Nephron progenitor cell (in vitro differentiated cells): Measurements from ENCODE around the gene RANBP9.

Experiments
- DNase-seq: peaks from one replicate; pipeline ENCODE4 v3.0.0; 2021
- H3K27ac Mint-ChIP-seq: 2 replicates; pipeline ENCODE4 v1.8.0; 2021; ENCODE audit warnings: mild to moderate bottlenecking, moderate library complexity, mixed read lengths
- H3K27me3 Mint-ChIP-seq: 2 replicates; pipeline ENCODE4 v1.8.0; 2021; ENCODE audit warnings: mild to moderate bottlenecking, low read depth, mixed read lengths; ENCODE audit not compliant: poor library complexity
- H3K36me3 Mint-ChIP-seq: 2 replicates; pipeline ENCODE4 v1.8.0; 2021; ENCODE audit warnings: low read depth, mixed read lengths
- H3K4me1 Mint-ChIP-seq: 2 replicates; pipeline ENCODE4 v1.8.0; 2021; ENCODE audit warnings: mixed read lengths
- H3K4me3 Mint-ChIP-seq: 2 replicates; pipeline ENCODE4 v1.8.0; 2021; ENCODE audit warnings: mild to moderate bottlenecking, moderate library complexity, mixed read lengths
- H3K9me3 Mint-ChIP-seq: 2 replicates; pipeline ENCODE4 v1.8.0; 2021; ENCODE audit warnings: mild to moderate bottlenecking, moderate library complexity, mixed read lengths
- TF ChIP-seq, protein P1 (sequence below): fragments of 200-600 bp; sonication (generic); IDR thresholded peaks from 2 replicates; pipeline ENCODE4 v1.5.0; 2021; ENCODE audit warnings: antibody characterized with exemption

Gene RANBP9

DNA sequence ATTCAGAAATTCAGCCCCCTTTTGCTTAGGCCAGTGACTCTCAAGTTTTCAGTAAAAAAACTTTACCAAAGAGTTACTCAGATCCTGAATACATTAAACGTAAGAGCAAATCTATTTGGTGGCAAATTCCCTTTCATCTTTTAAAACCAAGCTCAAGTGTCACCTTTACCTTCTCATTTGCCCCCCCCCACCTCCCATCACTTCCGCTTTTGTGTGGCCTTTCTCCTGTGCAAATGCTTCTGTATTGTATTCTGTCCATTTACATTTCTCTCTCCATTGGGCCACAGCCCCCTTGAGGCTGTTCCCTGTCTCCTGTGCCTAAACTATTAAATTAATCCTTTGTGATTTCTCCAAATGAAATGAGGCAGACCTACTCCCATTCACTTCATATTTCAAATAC is 94.6 kb downstream of the RANBP9 start:
- H3K9me3 Mint-ChIP-seq = no peaks in the 10 kb centered on the region
- no peak overlapping the region for H3K27ac Mint-ChIP-seq
- TF ChIP-seq, protein P1, sequence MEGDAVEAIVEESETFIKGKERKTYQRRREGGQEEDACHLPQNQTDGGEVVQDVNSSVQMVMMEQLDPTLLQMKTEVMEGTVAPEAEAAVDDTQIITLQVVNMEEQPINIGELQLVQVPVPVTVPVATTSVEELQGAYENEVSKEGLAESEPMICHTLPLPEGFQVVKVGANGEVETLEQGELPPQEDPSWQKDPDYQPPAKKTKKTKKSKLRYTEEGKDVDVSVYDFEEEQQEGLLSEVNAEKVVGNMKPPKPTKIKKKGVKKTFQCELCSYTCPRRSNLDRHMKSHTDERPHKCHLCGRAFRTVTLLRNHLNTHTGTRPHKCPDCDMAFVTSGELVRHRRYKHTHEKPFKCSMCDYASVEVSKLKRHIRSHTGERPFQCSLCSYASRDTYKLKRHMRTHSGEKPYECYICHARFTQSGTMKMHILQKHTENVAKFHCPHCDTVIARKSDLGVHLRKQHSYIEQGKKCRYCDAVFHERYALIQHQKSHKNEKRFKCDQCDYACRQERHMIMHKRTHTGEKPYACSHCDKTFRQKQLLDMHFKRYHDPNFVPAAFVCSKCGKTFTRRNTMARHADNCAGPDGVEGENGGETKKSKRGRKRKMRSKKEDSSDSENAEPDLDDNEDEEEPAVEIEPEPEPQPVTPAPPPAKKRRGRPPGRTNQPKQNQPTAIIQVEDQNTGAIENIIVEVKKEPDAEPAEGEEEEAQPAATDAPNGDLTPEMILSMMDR = no peak
- no peak for DNase-seq
- peak overlapping the region; percentile 99 for H3K4me3 Mint-ChIP-seq
- H3K27me3 Mint-ChIP-seq = no peaks in the 10 kb centered on the region
- H3K4me1 Mint-ChIP-seq = peaks cover 42% of the 10 kb centered on the region
- H3K36me3 Mint-ChIP-seq = peaks cover 44% of the 10 kb centered on the region

DNA sequence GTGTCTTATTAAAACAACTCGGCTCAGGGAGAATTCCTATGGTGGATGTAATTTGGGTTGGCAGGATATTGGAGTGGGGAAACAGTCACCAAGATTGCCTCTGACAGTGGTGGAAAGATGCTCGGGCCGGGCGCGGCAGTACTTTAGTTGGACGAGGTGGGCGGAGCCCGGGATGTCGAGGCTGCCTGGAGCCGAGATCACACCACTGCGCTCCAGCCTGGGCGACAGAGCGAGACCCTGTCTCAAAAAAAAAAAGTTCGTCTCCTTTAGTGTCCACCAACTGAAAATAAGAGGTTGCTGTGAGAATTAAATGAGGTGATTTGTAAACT is 95.9 kb downstream of the RANBP9 start:
- H3K36me3 Mint-ChIP-seq = peaks cover 41% of the 10 kb centered on the region
- no peaks in the 10 kb centered on the region for H3K27me3 Mint-ChIP-seq
- H3K4me3 Mint-ChIP-seq = peak overlapping the region; percentile 99
- DNase-seq = peak; percentile 71
- TF ChIP-seq, protein P1 = no peak
- no peaks in the 10 kb centered on the region for H3K9me3 Mint-ChIP-seq
- H3K27ac Mint-ChIP-seq = peak overlapping the region; percentile 98
- H3K4me1 Mint-ChIP-seq = peaks cover 42% of the 10 kb centered on the region

DNA sequence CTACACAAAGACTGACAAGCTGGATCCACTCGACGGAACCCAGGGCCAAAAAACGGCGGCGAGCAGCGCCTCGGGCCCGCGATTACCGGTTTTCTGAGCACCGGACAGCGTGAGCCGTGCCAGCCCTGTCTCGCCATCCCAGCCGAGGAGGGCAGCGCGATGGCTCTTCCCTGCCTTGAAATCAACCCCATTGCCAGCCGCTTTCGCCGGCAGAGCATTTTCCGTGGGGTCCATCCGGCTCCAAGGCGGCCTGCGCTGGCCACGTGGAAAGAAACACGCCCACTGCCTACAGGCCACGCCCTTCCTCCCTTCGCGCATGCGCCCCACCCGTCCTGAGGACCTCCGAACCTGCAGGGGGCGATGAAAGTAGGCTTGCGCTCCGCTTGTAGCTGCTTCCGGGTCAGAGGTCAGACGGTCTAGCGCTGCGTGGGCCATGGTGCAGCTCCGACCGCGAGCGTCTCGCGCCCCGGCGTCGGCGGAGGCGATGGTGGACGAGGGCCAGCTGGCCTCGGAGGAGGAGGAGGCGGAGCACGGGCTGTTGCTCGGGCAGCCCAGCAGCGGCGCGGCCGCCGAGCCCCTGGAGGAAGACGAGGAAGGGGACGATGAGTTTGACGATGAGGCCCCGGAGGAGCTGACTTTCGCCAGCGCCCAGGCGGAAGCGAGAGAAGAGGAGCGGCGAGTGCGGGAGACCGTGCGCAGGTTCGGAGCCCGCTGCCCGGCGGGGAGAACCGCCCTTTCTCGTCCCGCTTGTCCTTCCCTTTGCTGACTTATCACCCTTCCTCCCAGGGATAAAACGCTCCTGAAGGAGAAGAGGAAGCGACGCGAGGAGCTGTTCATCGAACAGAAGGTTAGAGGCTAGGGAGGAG is 96.5 kb downstream of the RANBP9 start, which contains the start of gene NOL7:
NOL7 (plus strand) TSS at position 410 of the 866 bp plus-strand sequence; CDS start at position 434, 24 bp downstream.
- Mint-ChIP-seq H3K27me3 (peaks cover 3% of the 10 kb centered on the region), H3K36me3 (peaks cover 35% of the 10 kb centered on the region), H3K4me1 (peaks cover 42% of the 10 kb centered on the region), H3K4me3 (peak within 1 kb of the TSS; percentile 99), H3K27ac (peak within 1 kb of the TSS; percentile 98), H3K9me3 (no peaks in the 10 kb centered on the region)
- TF ChIP-seq, protein P1 = peak; percentile 87
- peak; percentile 99 for DNase-seq

DNA sequence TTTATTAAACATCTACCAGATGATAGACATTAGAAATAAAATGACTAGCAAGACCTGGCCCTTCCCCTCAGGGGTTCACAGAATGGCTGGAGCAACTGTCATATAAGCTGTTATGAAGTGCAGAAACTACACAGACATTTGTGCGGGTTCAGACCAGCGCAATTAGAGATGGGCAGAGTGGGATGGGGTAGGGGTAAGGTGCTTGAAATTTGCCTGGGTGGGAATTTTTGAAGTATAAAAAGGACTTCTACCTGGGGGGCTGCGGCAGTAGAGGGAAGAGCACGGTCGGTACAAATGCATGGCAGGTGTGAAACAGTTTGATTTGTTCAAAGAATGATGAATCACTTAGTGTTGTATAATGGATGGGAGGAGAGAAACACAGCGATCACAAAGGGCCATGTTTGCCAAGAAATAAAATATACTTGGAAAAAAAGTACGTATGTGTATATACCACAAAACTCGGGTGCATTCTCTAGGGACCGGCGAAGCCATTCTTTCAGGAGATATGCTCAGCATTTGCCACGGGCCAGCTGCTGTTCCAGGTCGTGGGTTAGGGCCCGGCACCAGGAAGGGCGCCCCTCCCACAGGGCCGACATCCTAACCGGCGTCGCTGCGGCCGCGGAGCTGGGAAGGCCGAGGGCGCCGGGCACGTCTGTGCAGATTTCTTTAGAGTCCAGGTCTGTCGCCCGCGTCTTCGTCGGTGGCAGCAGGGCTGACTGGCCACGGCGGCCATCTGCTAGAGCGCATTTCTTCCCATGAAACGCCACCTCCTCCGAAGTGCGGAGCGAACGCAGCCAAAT is 97.3 kb downstream of the RANBP9 start:
- no peaks in the 10 kb centered on the region for H3K9me3 Mint-ChIP-seq
- peak overlapping the region; percentile 98 for H3K27ac Mint-ChIP-seq
- peak; percentile 70 for DNase-seq
- TF ChIP-seq, protein P1 = no peak
- H3K27me3 Mint-ChIP-seq = peaks cover 3% of the 10 kb centered on the region
- peaks cover 42% of the 10 kb centered on the region for H3K4me1 Mint-ChIP-seq
- peaks cover 27% of the 10 kb centered on the region for H3K36me3 Mint-ChIP-seq
- H3K4me3 Mint-ChIP-seq = peak overlapping the region; percentile 99

DNA sequence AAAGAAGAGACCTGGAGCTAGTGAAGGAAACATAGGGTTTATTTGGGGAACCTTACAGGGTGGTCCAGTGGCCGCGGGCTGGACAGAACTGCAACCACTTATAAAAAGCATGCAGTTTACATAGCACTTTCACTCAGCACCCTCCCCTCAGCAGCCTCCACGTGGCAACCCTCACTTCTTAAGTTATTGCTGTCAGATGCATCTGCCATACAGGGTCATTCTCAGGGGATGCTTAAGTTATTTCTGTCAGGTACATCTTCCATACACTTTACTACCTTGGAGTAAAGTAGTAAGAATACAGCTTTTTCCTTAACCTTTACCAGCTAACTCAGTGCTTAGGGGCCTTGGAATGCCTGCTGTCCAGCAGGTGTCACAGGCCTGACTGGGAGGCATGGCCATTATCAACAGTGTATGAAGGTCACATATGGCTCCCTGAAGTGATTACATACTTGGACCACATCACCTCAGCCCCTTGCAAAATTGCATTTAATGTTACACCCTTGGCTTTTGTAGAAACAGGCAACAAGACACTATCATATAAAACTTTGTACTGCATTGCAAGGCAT is 98.5 kb downstream of the RANBP9 start:
- DNase-seq = no peak
- Mint-ChIP-seq H3K36me3 (peaks cover 21% of the 10 kb centered on the region), H3K27me3 (peaks cover 3% of the 10 kb centered on the region), H3K9me3 (no peaks in the 10 kb centered on the region), H3K27ac (no peak overlapping the region), H3K4me3 (peak overlapping the region; percentile 99), H3K4me1 (peaks cover 42% of the 10 kb centered on the region)
- TF ChIP-seq, protein P1 = no peak
